GM12874 (cell line): Measurements from ENCODE around the gene CEP44.

ENCODE experiments used
- TF ChIP-seq, protein P1 (sequence below): IDR thresholded peaks from 2 replicates; pipeline ENCODE4 v1.5.1; 2011; ENCODE audit warnings: low read depth, mild to moderate bottlenecking, control low read depth, low read length, moderate library complexity; ENCODE audit not compliant: insufficient read depth

The CEP44 gene

GRCh38 chr4:174279433-174280155 lies 4.1 kb upstream of the CEP44 start:
- TF ChIP-seq, protein P1, sequence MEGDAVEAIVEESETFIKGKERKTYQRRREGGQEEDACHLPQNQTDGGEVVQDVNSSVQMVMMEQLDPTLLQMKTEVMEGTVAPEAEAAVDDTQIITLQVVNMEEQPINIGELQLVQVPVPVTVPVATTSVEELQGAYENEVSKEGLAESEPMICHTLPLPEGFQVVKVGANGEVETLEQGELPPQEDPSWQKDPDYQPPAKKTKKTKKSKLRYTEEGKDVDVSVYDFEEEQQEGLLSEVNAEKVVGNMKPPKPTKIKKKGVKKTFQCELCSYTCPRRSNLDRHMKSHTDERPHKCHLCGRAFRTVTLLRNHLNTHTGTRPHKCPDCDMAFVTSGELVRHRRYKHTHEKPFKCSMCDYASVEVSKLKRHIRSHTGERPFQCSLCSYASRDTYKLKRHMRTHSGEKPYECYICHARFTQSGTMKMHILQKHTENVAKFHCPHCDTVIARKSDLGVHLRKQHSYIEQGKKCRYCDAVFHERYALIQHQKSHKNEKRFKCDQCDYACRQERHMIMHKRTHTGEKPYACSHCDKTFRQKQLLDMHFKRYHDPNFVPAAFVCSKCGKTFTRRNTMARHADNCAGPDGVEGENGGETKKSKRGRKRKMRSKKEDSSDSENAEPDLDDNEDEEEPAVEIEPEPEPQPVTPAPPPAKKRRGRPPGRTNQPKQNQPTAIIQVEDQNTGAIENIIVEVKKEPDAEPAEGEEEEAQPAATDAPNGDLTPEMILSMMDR: no peak

DNA sequence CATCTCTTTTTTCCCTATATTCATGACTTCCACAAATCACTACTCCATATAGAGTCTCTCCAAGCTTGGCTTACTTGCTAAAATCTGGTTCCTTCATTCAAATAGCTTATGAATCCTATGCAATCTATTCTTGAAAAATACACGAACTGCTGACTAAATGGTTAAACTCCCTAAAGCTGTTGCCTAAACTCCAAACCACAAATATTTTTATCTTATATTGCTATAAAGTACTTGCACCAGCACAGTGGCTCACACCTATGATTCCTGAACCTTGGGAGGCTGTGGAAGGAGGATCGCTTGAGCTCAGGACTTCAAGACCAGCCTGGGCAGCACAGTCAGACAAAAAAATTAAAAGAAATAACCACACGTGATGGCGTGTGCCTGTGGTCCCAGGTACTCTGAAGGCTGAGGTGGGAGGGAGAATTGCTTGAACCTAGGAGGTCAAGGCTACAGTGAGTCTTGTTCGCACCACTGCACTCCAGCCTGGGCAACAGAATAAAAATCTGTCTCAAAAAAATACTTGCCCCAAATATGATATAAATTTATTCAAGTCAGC lies 2.5 kb upstream of the CEP44 start:
- TF ChIP-seq, protein P1: no peak

GRCh38 chr4:174281901-174282300 lies 1.8 kb upstream of the CEP44 start:
- TF ChIP-seq, protein P1: no peak

- TF ChIP-seq, protein P1: no peak
Measured at GRCh38 chr4:174282836-174283506, 740 bp upstream of the CEP44 start.

DNA sequence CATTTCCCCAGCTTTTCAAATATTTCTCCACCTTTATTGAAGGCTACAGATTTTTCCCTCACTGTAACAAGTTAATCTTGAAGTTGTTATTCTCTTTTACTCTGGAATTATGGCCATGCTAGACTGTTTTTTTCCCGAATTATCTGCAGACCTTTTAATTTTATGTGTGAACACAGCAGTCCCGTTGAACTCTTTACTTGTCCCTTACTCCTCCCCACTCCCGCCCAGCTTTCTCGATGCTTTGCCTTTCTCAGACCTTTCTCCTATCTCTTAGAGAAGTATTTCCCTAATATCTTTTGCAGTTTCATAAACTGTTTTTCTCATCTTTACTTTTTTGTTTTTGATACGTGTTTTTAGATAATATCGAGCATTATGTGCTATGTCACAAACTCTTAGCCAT lies 776 bp downstream of the CEP44 start:
- TF ChIP-seq, protein P1: no peak

DNA sequence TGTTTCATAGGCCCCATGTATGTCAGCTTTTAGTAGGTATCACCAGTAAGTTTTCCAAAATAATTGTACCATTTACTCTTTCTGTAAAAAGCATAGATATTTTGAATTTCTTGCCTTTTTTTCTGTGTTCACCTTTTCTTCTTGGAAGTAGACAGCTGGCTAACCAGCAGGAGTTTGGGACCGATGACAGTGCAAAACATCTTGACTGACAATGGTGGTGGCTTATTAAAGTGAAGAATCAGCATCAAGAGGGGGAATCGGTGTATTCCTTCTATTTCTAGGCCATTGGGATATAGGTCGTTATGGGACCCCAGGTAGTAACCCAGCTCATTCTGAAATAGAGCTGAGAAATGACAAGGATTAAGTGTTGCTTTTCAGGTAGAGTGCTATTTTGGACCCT lies 3.2 kb downstream of the CEP44 start:
- TF ChIP-seq, protein P1: no peak

DNA sequence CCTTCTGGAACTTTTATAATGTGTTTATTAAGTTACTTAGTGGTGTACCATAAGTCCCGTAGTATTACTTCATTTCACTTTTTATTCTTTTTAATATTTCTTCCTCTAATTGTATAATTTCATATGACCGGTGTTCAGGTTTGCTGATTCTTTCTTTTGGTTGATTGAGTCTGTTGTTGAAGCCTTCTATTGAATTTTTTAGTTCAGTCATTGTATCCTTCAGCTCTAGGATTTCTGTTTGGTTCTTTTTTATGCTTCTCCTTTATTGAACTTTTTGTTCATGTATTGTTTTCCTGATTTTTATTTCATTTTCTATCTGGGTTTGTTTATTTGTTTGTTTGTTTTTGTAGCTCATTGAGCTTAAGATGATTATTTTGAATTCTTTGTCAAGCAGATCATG lies 8.8 kb downstream of the CEP44 start:
- TF ChIP-seq, protein P1: no peak
